Hepatocyte (in vitro differentiated cells): ENCODE results near the gene ZNF862. TPM values are rescaled to one million over a fixed set of nuclear protein-coding genes. Genes with fewer than 3 reads are reported as not detected.

Source experiments
- DNase-seq: peaks from one replicate; pipeline ENCODE4 v3.0.0-alpha.2; 2016; ENCODE audit warnings: low spot score
- H2AFZ ChIP-seq: fragments of 200-600 bp; sonication (generic); 2 replicates; pipeline ENCODE4 v1.6.0; 2016; ENCODE audit warnings: antibody characterized with exemption, mild to moderate bottlenecking
- H3K27ac ChIP-seq: fragments of 200-600 bp; sonication (generic); 2 replicates; pipeline ENCODE4 v1.5.1; 2016; ENCODE audit warnings: mild to moderate bottlenecking
- H3K27me3 ChIP-seq: fragments of 200-600 bp; sonication (generic); 2 replicates; pipeline ENCODE4 v1.6.1; 2016
- H3K36me3 ChIP-seq: fragments of 200-600 bp; sonication (generic); replicated peaks from 2 replicates; pipeline ENCODE4 v1.5.1; 2016; ENCODE audit warnings: low read depth; ENCODE audit not compliant: insufficient read depth
- H3K4me1 ChIP-seq: fragments of 200-600 bp; sonication (generic); 2 replicates; pipeline ENCODE4 v1.5.1; 2016; ENCODE audit warnings: mild to moderate bottlenecking, moderate library complexity; ENCODE audit not compliant: insufficient read depth
- H3K4me2 ChIP-seq: fragments of 200-600 bp; sonication (generic); 2 replicates; pipeline ENCODE4 v1.6.0; 2016
- H3K4me3 ChIP-seq: fragments of 200-600 bp; sonication (generic); 2 replicates; pipeline ENCODE4 v1.5.1; 2016; ENCODE audit warnings: mild to moderate bottlenecking
- H3K79me2 ChIP-seq: fragments of 200-600 bp; sonication (generic); 2 replicates; pipeline ENCODE4 v1.6.0; 2017; ENCODE audit warnings: mild to moderate bottlenecking
- H3K9me2 ChIP-seq: fragments of 200-600 bp; sonication (generic); replicated peaks from 2 replicates; pipeline ENCODE4 v1.6.0; 2017; ENCODE audit warnings: mild to moderate bottlenecking; ENCODE audit not compliant: insufficient read depth
- H3K9me3 ChIP-seq: fragments of 200-600 bp; sonication (generic); 2 replicates; pipeline ENCODE4 v1.5.1; 2016; ENCODE audit warnings: low read depth, mild to moderate bottlenecking
- H4K20me1 ChIP-seq: fragments of 200-600 bp; sonication (generic); 2 replicates; pipeline ENCODE4 v1.6.0; 2016; ENCODE audit warnings: mild to moderate bottlenecking; ENCODE audit not compliant: insufficient read depth, poor library complexity, severe bottlenecking
- CTCF ChIP-seq: fragments of 200-600 bp; sonication (generic); IDR thresholded peaks from 2 replicates; pipeline ENCODE4 v1.5.1; 2016; ENCODE audit warnings: antibody characterized with exemption, mild to moderate bottlenecking; ENCODE audit not compliant: poor library complexity
- EZH2 ChIP-seq: fragments of 200-600 bp; sonication (generic); IDR thresholded peaks from 2 replicates; pipeline ENCODE4 v1.6.1; 2016; ENCODE audit warnings: antibody characterized with exemption, mild to moderate bottlenecking, borderline replicate concordance
- EZH2phosphoT487 ChIP-seq: fragments of 200-600 bp; sonication (generic); IDR thresholded peaks from one replicate; pipeline ENCODE4 v1.6.1; 2018; ENCODE audit warnings: antibody characterized with exemption, mild to moderate bottlenecking, low read depth, moderate library complexity; ENCODE audit not compliant: unreplicated experiment, severe bottlenecking
- WGBS: methylation state at CpG from one replicate; pipeline ENCODE4 v1.1.6; 2016; ENCODE audit warnings: low lambda C conversion rate; ENCODE audit errors: missing lambda C conversion rate; 5-methylcytosine and 5-hydroxymethylcytosine counted together
- polyA plus RNA-seq: library from polyadenylated mRNA; unstranded; fragments of >200 nt; fragmentation: Nextera tagmentation; extraction: Ambion mirVana; gene quantifications from 2 replicates; pipeline ENCODE4 v1.2.1, GENCODE V29; 2016
- total RNA-seq: library from RNA; depleted of rRNA; stranded (reverse); fragments of >200 nt; gene quantifications from 2 replicates; pipeline ENCODE4 v1.2.3, GENCODE V29; 2014

The ZNF862 gene
- total and polyA plus RNA-seq, 2 experiments from 2014 or later = 3.5 to 9.2 TPM

GRCh38 chr7:149790754-149791360 lies 47.3 kb upstream of the ZNF862 start:
- Histone ChIP-seq H3K27me3 (peaks cover 24% of the 10 kb centered on the region), H3K4me2 (no peak overlapping the region), H3K4me1 (no peaks in the 10 kb centered on the region), H4K20me1 (no peaks in the 10 kb centered on the region), H2AFZ (no peak overlapping the region), H3K9me3 (no peaks in the 10 kb centered on the region), H3K4me3 (no peak overlapping the region), H3K79me2 (no peaks in the 10 kb centered on the region), H3K36me3 (no peaks in the 10 kb centered on the region), H3K9me2 (no peaks in the 10 kb centered on the region), H3K27ac (no peak overlapping the region)
- 81% methylated on average over 12 of the region's 14 CpGs for WGBS
- DNase-seq = no peak
- TF ChIP-seq EZH2 (no peak), CTCF (no peak), EZH2phosphoT487 (no peak)

- H3K36me3 ChIP-seq = no peaks in the 10 kb centered on the region
- no peak overlapping the region for H3K4me2 ChIP-seq
- no peak for TF ChIP-seq EZH2phosphoT487
- TF ChIP-seq CTCF = no peak
- TF ChIP-seq EZH2 = no peak
- no peak for DNase-seq
- no peaks in the 10 kb centered on the region for H4K20me1 ChIP-seq
- peaks cover 24% of the 10 kb centered on the region for H3K27me3 ChIP-seq
- no peaks in the 10 kb centered on the region for H3K9me2 ChIP-seq
- 94% methylated on average over 21 of the region's 21 CpGs for WGBS
- H2AFZ ChIP-seq = no peak overlapping the region
- H3K4me3 ChIP-seq = no peak overlapping the region
- no peak overlapping the region for H3K27ac ChIP-seq
- no peaks in the 10 kb centered on the region for H3K9me3 ChIP-seq
- no peaks in the 10 kb centered on the region for H3K79me2 ChIP-seq
- H3K4me1 ChIP-seq = no peaks in the 10 kb centered on the region
Observed at GRCh38 chr7:149791411-149792219, 46.6 kb upstream of the ZNF862 start.

GRCh38 chr7:149792220-149792595 lies 46.0 kb upstream of the ZNF862 start:
- Histone ChIP-seq H3K4me1 (no peaks in the 10 kb centered on the region), H3K9me3 (no peaks in the 10 kb centered on the region), H2AFZ (no peak overlapping the region), H3K79me2 (no peaks in the 10 kb centered on the region), H3K36me3 (no peaks in the 10 kb centered on the region), H3K9me2 (no peaks in the 10 kb centered on the region), H4K20me1 (no peaks in the 10 kb centered on the region), H3K27ac (no peak overlapping the region), H3K27me3 (peaks cover 24% of the 10 kb centered on the region), H3K4me2 (no peak overlapping the region), H3K4me3 (no peak overlapping the region)
- WGBS = 95% methylated on average over 9 of the region's 15 CpGs
- DNase-seq = no peak
- TF ChIP-seq CTCF = no peak
- TF ChIP-seq EZH2phosphoT487 = no peak
- no peak for TF ChIP-seq EZH2
